ENCODE data around the gene METTL25B. TPM values are rescaled to one million over a fixed set of nuclear protein-coding genes. Genes with fewer than 3 reads are reported as not detected.

The METTL25B gene
- total and polyA plus RNA-seq, 5 donors from 2014 or later = 4.3 to 19.0 (median 7.5) TPM

- Mint-ChIP-seq H3K4me3 (peak overlapping the region; percentile 93 to 96 (median 93)), H3K36me3 (peaks cover 11% of the 10 kb centered on the region), H3K9me3 (no peaks in the 10 kb centered on the region), H3K27ac (peak overlapping the region; percentile 94 to 97 (median 96)), H3K4me1 (peaks cover 22 to 70% (median 54%) of the 10 kb centered on the region in 4 donors), H3K27me3 (no peaks in the 10 kb centered on the region)
- Histone ChIP-seq H3K9me3 (ENCODE audit: control insufficient read depth in 2 of 2, low read length in 2 of 2) (no peaks in the 10 kb centered on the region), H3K4me1 (ENCODE audit: control insufficient read depth, insufficient read depth, low read length, poor library complexity, severe bottlenecking) (peaks cover 61% of the 10 kb centered on the region), H3K27ac (ENCODE audit: insufficient read depth, low read length, poor library complexity, severe bottlenecking) (peak overlapping the region; percentile 83), H3K36me3 (ENCODE audit: control insufficient read depth, insufficient read depth, low read length) (peaks cover 8% of the 10 kb centered on the region), H3K27me3 (ENCODE audit: control insufficient read depth, insufficient read depth, low read length) (no peaks in the 10 kb centered on the region), H3K4me3 (ENCODE audit: low read depth, low read length) (peak overlapping the region; percentile 89)
- ATAC-seq (ENCODE audit: low read depth in 2 of 2) = no peak
- no peak for DNase-seq
Measured at GRCh38 chr1:156749419-156750118, 21.3 kb downstream of the METTL25B start.

GRCh38 chr1:156750191-156750672 is 22.0 kb downstream of the METTL25B start:
- Mint-ChIP-seq H3K9me3 (no peaks in the 10 kb centered on the region), H3K36me3 (peaks cover 8% of the 10 kb centered on the region), H3K4me3 (peak overlapping the region; percentile 93 to 96 (median 93)), H3K27ac (peak overlapping the region; percentile 94 to 97 (median 96)), H3K27me3 (no peaks in the 10 kb centered on the region), H3K4me1 (peaks cover 22 to 70% (median 51%) of the 10 kb centered on the region in 4 donors)
- peak overlapping the region; percentile 89 for H3K4me3 ChIP-seq (ENCODE audit: low read depth, low read length)
- peaks cover 3% of the 10 kb centered on the region for H3K36me3 ChIP-seq (ENCODE audit: control insufficient read depth, insufficient read depth, low read length)
- DNase-seq (peak in 1 of 3 donors; percentile 49), ATAC-seq (ENCODE audit: low read depth in 2 of 2) (no peak)
- no peaks in the 10 kb centered on the region for H3K27me3 ChIP-seq (ENCODE audit: control insufficient read depth, insufficient read depth, low read length)
- peak overlapping the region; percentile 83 for H3K27ac ChIP-seq (ENCODE audit: insufficient read depth, low read length, poor library complexity, severe bottlenecking)
- H3K4me1 ChIP-seq (ENCODE audit: control insufficient read depth, insufficient read depth, low read length, poor library complexity, severe bottlenecking) = peaks cover 61% of the 10 kb centered on the region
- H3K9me3 ChIP-seq (ENCODE audit: control insufficient read depth in 2 of 2, low read length in 2 of 2) = no peaks in the 10 kb centered on the region

DNA sequence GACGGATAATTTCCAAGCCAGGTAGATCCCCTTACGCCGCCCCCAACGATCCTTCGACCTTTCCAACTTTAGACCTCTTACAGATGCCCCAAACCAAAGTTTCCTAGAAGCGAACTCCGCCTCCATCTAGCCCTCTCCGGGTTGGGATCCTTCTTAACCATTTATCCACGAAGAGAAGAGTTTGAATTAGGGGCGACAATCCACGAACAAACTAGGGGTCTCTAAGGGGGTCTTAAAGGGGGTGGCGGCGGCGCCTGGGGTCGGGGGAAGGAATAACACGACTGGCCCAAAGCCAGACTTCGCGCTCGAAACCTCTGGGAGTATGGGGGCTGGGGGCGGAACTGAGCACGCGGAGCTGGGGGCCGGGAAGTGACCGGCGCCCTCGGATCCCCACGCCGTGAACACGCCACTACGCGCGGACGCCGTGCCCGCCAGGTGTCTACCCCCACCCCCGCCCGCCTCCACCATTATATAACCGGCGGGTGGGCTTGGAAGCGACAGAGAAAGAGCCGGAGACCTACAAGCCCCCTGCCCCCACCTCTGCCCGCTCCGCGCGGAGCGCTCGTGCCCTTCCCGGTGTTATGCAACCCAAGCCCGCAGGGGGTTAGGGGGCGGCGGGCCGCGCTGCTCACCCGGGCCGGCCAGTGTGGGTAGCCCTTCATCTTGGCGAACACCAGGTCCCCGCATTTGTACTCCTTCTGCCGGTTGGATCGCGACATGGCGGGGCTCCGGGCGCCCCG is 22.6 kb downstream of the METTL25B start:
- no peaks in the 10 kb centered on the region for H3K27me3 ChIP-seq (ENCODE audit: control insufficient read depth, insufficient read depth, low read length)
- no peaks in the 10 kb centered on the region for H3K27me3 Mint-ChIP-seq
- peak overlapping the region; percentile 83 for H3K27ac ChIP-seq (ENCODE audit: insufficient read depth, low read length, poor library complexity, severe bottlenecking)
- no peaks in the 10 kb centered on the region for H3K9me3 Mint-ChIP-seq
- peak overlapping the region; percentile 76 to 97 (median 94) for H3K27ac Mint-ChIP-seq
- peak; percentile 12 to 18 for ATAC-seq (ENCODE audit: low read depth in 2 of 2)
- DNase-seq = peak; percentile 39 to 46 (median 44)
- peaks cover 58% of the 10 kb centered on the region for H3K4me1 ChIP-seq (ENCODE audit: control insufficient read depth, insufficient read depth, low read length, poor library complexity, severe bottlenecking)
- peaks cover 22 to 65% (median 47%) of the 10 kb centered on the region in 4 donors for H3K4me1 Mint-ChIP-seq
- H3K4me3 ChIP-seq (ENCODE audit: low read depth, low read length) = peak overlapping the region; percentile 89
- no peaks in the 10 kb centered on the region for H3K36me3 ChIP-seq (ENCODE audit: control insufficient read depth, insufficient read depth, low read length)
- no peaks in the 10 kb centered on the region for H3K9me3 ChIP-seq (ENCODE audit: control insufficient read depth in 2 of 2, low read length in 2 of 2)
- peaks cover 2% of the 10 kb centered on the region for H3K36me3 Mint-ChIP-seq
- peak overlapping the region; percentile 93 to 96 (median 93) for H3K4me3 Mint-ChIP-seq

GRCh38 chr1:156751451-156751756 is 23.1 kb downstream of the METTL25B start, which contains the start of gene HDGF:
TSS of gene HDGF (minus strand) at chr1:156751675. CDS start at chr1:156751429, 246 bp downstream.
- no peak for ATAC-seq (ENCODE audit: low read depth in 2 of 2)
- no peaks in the 10 kb centered on the region for H3K27me3 Mint-ChIP-seq
- H3K27me3 ChIP-seq (ENCODE audit: control insufficient read depth, insufficient read depth, low read length) = no peaks in the 10 kb centered on the region
- no peak for DNase-seq
- H3K9me3 Mint-ChIP-seq = no peaks in the 10 kb centered on the region
- H3K9me3 ChIP-seq (ENCODE audit: control insufficient read depth in 2 of 2, low read length in 2 of 2) = no peaks in the 10 kb centered on the region
- H3K4me3 ChIP-seq (ENCODE audit: low read depth, low read length) = peak within 1 kb of the TSS; percentile 90
- H3K4me1 ChIP-seq (ENCODE audit: control insufficient read depth, insufficient read depth, low read length, poor library complexity, severe bottlenecking) = peaks cover 53% of the 10 kb centered on the region
- H3K4me1 Mint-ChIP-seq = peaks cover 22 to 60% (median 43%) of the 10 kb centered on the region in 4 donors
- H3K27ac ChIP-seq (ENCODE audit: insufficient read depth, low read length, poor library complexity, severe bottlenecking) = peak within 1 kb of the TSS; percentile 83
- peak within 1 kb of the TSS; percentile 93 to 97 (median 94) for H3K4me3 Mint-ChIP-seq
- H3K27ac Mint-ChIP-seq = peak within 1 kb of the TSS; percentile 79 to 97 (median 94)
- H3K36me3 ChIP-seq (ENCODE audit: control insufficient read depth, insufficient read depth, low read length) = no peaks in the 10 kb centered on the region
- no peaks in the 10 kb centered on the region for H3K36me3 Mint-ChIP-seq

DNA sequence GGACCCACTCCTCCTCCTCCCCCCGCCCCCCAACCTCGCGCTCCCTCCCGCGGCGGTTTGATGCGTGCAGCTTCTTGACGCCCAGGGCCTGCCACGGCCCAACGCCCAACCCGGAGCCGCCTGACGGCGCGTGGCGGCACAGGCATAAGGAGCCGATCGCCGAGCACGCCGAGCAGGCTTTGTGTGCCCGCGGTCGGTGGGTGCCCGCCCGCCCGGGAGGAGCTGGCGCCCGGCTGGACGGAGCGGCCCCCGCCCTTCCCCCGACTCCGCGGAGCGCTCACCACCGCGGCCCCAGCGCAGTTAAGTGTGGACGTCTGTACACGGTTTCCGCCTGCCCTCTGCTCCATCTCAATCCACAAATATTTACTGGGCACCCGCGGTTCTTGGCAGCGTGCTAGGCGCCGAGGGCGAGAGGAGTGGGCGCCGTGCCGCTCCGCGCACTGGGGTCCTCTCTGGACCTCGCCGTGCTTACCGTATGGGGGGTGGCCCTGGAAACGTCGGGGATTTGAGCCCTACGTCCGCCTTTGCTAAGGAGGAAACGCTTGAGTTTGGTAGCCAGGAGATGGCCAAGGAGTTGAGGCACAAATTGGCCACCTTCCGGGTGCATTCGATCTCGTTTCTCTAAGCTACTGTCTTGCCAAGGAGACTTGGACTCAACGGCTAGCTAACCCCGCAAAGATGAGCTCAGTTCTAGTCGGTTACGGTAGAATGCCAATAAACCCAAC is 23.6 kb downstream of the METTL25B start:
- Mint-ChIP-seq H3K27me3 (no peaks in the 10 kb centered on the region), H3K4me3 (peak overlapping the region; percentile 93 to 97 (median 94)), H3K9me3 (no peaks in the 10 kb centered on the region), H3K27ac (peak overlapping the region; percentile 79 to 93 (median 92)), H3K4me1 (peaks cover 22 to 57% (median 43%) of the 10 kb centered on the region in 4 donors), H3K36me3 (no peaks in the 10 kb centered on the region)
- Histone ChIP-seq H3K36me3 (ENCODE audit: control insufficient read depth, insufficient read depth, low read length) (no peaks in the 10 kb centered on the region), H3K4me3 (ENCODE audit: low read depth, low read length) (peak overlapping the region; percentile 90), H3K27ac (ENCODE audit: insufficient read depth, low read length, poor library complexity, severe bottlenecking) (peak overlapping the region; percentile 83), H3K27me3 (ENCODE audit: control insufficient read depth, insufficient read depth, low read length) (no peaks in the 10 kb centered on the region), H3K9me3 (ENCODE audit: control insufficient read depth in 2 of 2, low read length in 2 of 2) (no peaks in the 10 kb centered on the region), H3K4me1 (ENCODE audit: control insufficient read depth, insufficient read depth, low read length, poor library complexity, severe bottlenecking) (peaks cover 48% of the 10 kb centered on the region)
- ATAC-seq (ENCODE audit: low read depth in 2 of 2) (peak; percentile 88 to 91), DNase-seq (peak; percentile 91 to 98 (median 97))

DNA sequence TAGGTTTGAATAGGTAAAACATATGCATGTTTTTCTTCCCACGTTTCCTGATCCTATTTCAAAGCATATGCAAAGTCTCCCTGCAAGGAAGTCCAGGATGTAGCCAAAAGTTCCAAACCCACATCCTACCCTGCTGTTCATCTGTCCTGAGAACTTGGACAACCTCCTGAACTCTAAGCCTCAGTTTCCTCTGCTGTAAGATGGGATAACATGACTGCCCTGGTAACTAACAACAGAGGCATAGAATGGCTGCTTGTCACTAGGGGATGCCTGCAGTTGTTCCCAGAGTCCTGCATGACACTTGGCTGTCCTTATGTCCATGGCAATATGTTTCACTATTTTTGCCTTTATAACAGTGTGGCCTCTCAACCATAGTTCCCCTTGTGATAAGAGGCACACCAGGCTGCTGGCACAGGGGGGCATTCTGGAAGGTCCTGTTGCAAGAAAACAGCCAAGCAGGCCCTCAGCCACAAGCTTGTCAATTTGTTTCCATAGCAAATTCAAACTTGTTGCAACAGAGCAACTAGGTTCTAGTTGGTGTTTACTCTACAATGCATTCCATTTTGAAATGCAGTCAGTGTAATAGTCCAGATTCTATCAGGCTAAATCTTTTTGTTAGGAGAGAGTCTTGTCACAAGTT is 24.7 kb downstream of the METTL25B start:
- Histone ChIP-seq H3K9me3 (ENCODE audit: control insufficient read depth in 2 of 2, low read length in 2 of 2) (no peaks in the 10 kb centered on the region), H3K4me1 (ENCODE audit: control insufficient read depth, insufficient read depth, low read length, poor library complexity, severe bottlenecking) (peaks cover 38% of the 10 kb centered on the region), H3K27ac (ENCODE audit: insufficient read depth, low read length, poor library complexity, severe bottlenecking) (peak overlapping the region; percentile 83), H3K27me3 (ENCODE audit: control insufficient read depth, insufficient read depth, low read length) (no peaks in the 10 kb centered on the region), H3K36me3 (ENCODE audit: control insufficient read depth, insufficient read depth, low read length) (no peaks in the 10 kb centered on the region), H3K4me3 (ENCODE audit: low read depth, low read length) (peak overlapping the region; percentile 90)
- H3K27ac Mint-ChIP-seq = peak overlapping the region; percentile 82 to 93 (median 92)
- no peaks in the 10 kb centered on the region for H3K9me3 Mint-ChIP-seq
- DNase-seq = no peak
- H3K4me1 Mint-ChIP-seq = peaks cover 17 to 49% (median 36%) of the 10 kb centered on the region in 4 donors
- peak overlapping the region; percentile 93 to 97 (median 94) for H3K4me3 Mint-ChIP-seq
- no peak for ATAC-seq (ENCODE audit: low read depth in 2 of 2)
- H3K27me3 Mint-ChIP-seq = no peaks in the 10 kb centered on the region
- H3K36me3 Mint-ChIP-seq = no peaks in the 10 kb centered on the region

DNA sequence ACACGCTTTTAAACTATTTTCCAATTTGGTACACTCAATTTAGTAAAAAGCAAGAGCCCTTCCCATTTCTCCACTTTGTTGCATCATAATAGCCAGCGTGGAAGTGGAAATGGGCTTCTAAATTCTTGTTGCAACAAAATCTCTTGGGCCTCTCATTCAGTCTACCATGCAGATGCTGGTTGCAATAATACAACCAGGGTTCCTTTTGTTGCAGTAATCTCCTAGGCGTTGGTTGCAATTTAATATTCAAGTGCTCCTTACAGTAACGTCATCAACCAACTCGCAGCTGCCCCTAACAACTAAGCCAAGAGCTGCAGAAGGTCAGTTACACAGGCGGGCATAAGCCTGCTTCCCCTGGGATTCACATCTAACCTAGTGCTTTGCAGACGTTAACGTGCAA is 25.9 kb downstream of the METTL25B start:
- H3K27ac Mint-ChIP-seq = no peak overlapping the region
- no peak overlapping the region for H3K27ac ChIP-seq (ENCODE audit: insufficient read depth, low read length, poor library complexity, severe bottlenecking)
- H3K4me3 ChIP-seq (ENCODE audit: low read depth, low read length) = no peak overlapping the region
- H3K27me3 ChIP-seq (ENCODE audit: control insufficient read depth, insufficient read depth, low read length) = no peaks in the 10 kb centered on the region
- no peaks in the 10 kb centered on the region for H3K9me3 ChIP-seq (ENCODE audit: control insufficient read depth in 2 of 2, low read length in 2 of 2)
- no peaks in the 10 kb centered on the region for H3K27me3 Mint-ChIP-seq
- peak overlapping the region in 1 of 4 donors; percentile 93 for H3K4me3 Mint-ChIP-seq
- H3K4me1 ChIP-seq (ENCODE audit: control insufficient read depth, insufficient read depth, low read length, poor library complexity, severe bottlenecking) = peaks cover 26% of the 10 kb centered on the region
- H3K9me3 Mint-ChIP-seq = no peaks in the 10 kb centered on the region
- DNase-seq = no peak
- ATAC-seq (ENCODE audit: low read depth in 2 of 2) = no peak
- peaks cover 12 to 36% (median 24%) of the 10 kb centered on the region in 4 donors for H3K4me1 Mint-ChIP-seq
- H3K36me3 ChIP-seq (ENCODE audit: control insufficient read depth, insufficient read depth, low read length) = no peaks in the 10 kb centered on the region
- H3K36me3 Mint-ChIP-seq = peaks cover 4% of the 10 kb centered on the region
